Trophoblast cell (in vitro differentiated cells and primary cell): Measurements from ENCODE around the gene HERC2.
"Not testable (repeated sequence)": the region's sequence is repeated elsewhere in the genome, so short reads cannot be mapped to it uniquely, and the experiment has no call there.

Experiments used
- DNase-seq, 2 donors: peaks; one replicate each; pipeline ENCODE4 v3.0.0-alpha.2; 2016
- H2AFZ ChIP-seq: 2 replicates; pipeline ENCODE4 v1.6.1; 2013; ENCODE audit warnings: low read length, moderate library complexity, mild to moderate bottlenecking; ENCODE audit not compliant: insufficient read depth, poor library complexity
- H2AK5ac ChIP-seq: 2 replicates; pipeline ENCODE4 v1.6.1; 2013; ENCODE audit warnings: mild to moderate bottlenecking, low read length
- H2BK120ac ChIP-seq: 2 replicates; pipeline ENCODE4 v1.6.1; 2013; ENCODE audit warnings: low read length, mild to moderate bottlenecking, moderate library complexity; ENCODE audit not compliant: insufficient read depth, poor library complexity
- H2BK12ac ChIP-seq: 2 replicates; pipeline ENCODE4 v1.6.1; 2013; ENCODE audit warnings: mild to moderate bottlenecking, low read length, moderate library complexity
- H2BK5ac ChIP-seq: 2 replicates; pipeline ENCODE4 v1.6.1; 2013; ENCODE audit warnings: low read length, low read depth, moderate library complexity, mild to moderate bottlenecking; ENCODE audit not compliant: poor library complexity
- H3K14ac ChIP-seq: 2 replicates; pipeline ENCODE4 v1.6.1; 2013; ENCODE audit warnings: mild to moderate bottlenecking, low read length
- H3K18ac ChIP-seq: 2 replicates; pipeline ENCODE4 v1.6.1; 2013; ENCODE audit warnings: mild to moderate bottlenecking, low read length
- H3K23ac ChIP-seq: 2 replicates; pipeline ENCODE4 v1.6.1; 2013; ENCODE audit warnings: low read length
- H3K27ac ChIP-seq: 2 replicates; pipeline ENCODE4 v1.5.1; 2013; ENCODE audit warnings: low read depth, mild to moderate bottlenecking, inconsistent platforms, low read length, moderate library complexity
- H3K27me3 ChIP-seq: 2 replicates; pipeline ENCODE4 v1.6.1; 2013; ENCODE audit warnings: inconsistent platforms, mild to moderate bottlenecking, low read length, moderate library complexity; ENCODE audit not compliant: insufficient read depth
- H3K36me3 ChIP-seq, 2 experiments: 1 replicate in 1 of 2; 2 replicates in 1 of 2; pipeline ENCODE4 v1.6.1; 2013; ENCODE audit warnings: low read length in 2 of 2, mild to moderate bottlenecking in 2 of 2, moderate library complexity in 1 of 2; ENCODE audit not compliant: insufficient read depth in 2 of 2, control insufficient read depth in 1 of 2
- H3K4ac ChIP-seq: 2 replicates; pipeline ENCODE4 v1.6.1; 2013; ENCODE audit warnings: low read depth, mild to moderate bottlenecking, low read length, moderate library complexity
- H3K4me1 ChIP-seq, 2 experiments: 1 replicate in 1 of 2; 2 replicates in 1 of 2; pipeline ENCODE4 v1.6.1; 2013; ENCODE audit warnings: low read length in 2 of 2, mild to moderate bottlenecking in 2 of 2, moderate library complexity in 1 of 2; ENCODE audit not compliant: insufficient read depth in 2 of 2, control insufficient read depth in 1 of 2
- H3K4me2 ChIP-seq: 2 replicates; pipeline ENCODE4 v1.6.1; 2013; ENCODE audit warnings: inconsistent platforms, mild to moderate bottlenecking, low read length, moderate library complexity
- H3K4me3 ChIP-seq: 2 replicates; pipeline ENCODE4 v1.5.1; 2013; ENCODE audit warnings: mild to moderate bottlenecking, low read depth, low read length, inconsistent platforms
- H3K79me1 ChIP-seq: one replicate; pipeline ENCODE4 v1.6.1; 2013; ENCODE audit warnings: low read length
- H3K79me2 ChIP-seq: 2 replicates; pipeline ENCODE4 v1.6.1; 2013; ENCODE audit warnings: low read length, mild to moderate bottlenecking; ENCODE audit not compliant: control insufficient read depth, insufficient read depth, poor library complexity
- H3K9ac ChIP-seq: 2 replicates; pipeline ENCODE4 v1.6.1; 2013; ENCODE audit warnings: mild to moderate bottlenecking, low read length
- H3K9me3 ChIP-seq: 2 replicates; pipeline ENCODE4 v1.6.1; 2013; ENCODE audit warnings: low read depth, mild to moderate bottlenecking, control low read depth, inconsistent platforms, low read length; ENCODE audit not compliant: insufficient read depth
- H4K12ac ChIP-seq: 2 replicates; pipeline ENCODE4 v1.6.1; 2013; ENCODE audit warnings: low read depth, mild to moderate bottlenecking, low read length, moderate library complexity
- H4K8ac ChIP-seq: 2 replicates; pipeline ENCODE4 v1.6.1; 2013; ENCODE audit warnings: low read depth, mild to moderate bottlenecking, low read length, moderate library complexity
- H4K91ac ChIP-seq: one replicate; pipeline ENCODE4 v1.6.1; 2013; ENCODE audit warnings: low read depth, mild to moderate bottlenecking, low read length, moderate library complexity
- WGBS: extraction: QIAGEN DNeasy Blood & Tissue Kit; methylation state at CpG from one replicate; pipeline ENCODE4 v1.1.7; 2013; ENCODE audit warnings: missing lambda C conversion rate; ENCODE audit not compliant: insufficient read length, insufficient coverage; ENCODE audit errors: extremely low coverage; 5-methylcytosine and 5-hydroxymethylcytosine counted together

The HERC2 gene

DNA sequence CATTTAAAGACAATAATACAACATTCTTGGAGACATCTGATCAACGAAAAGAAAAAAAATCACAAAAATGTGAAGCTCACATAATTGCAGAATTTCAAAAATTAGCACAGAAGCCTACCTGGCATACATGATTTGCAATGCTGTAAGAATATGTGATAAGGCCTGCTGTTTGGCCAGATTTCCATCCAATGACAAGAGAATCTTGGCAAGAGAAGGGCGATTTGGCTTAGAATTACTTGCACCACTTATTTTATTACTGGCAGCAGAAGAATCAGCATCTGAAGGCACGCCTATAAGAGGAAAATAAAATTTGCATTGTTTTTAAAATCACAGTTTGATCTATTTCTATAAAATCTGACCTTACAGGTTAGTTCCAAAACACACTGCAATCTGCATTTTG lies 152.6 kb downstream of the HERC2 start:
- no peak overlapping the region for H3K4me2 ChIP-seq
- H3K23ac ChIP-seq = no peak overlapping the region
- no peak overlapping the region for H3K18ac ChIP-seq
- H4K8ac ChIP-seq = no peak overlapping the region
- DNase-seq = peak in 1 of 2 donors; percentile 46
- no CpG with 5 or more reads among the region's 3 CpGs for WGBS
- no peaks in the 10 kb centered on the region for H3K79me1 ChIP-seq
- H2BK5ac ChIP-seq = no peak overlapping the region
- H2AK5ac ChIP-seq = no peak overlapping the region
- H3K14ac ChIP-seq = no peak overlapping the region
- H2AFZ ChIP-seq = no peak overlapping the region
- no peak overlapping the region for H2BK120ac ChIP-seq
- no peak overlapping the region for H3K4me3 ChIP-seq
- H3K9me3 ChIP-seq = peaks cover 4% of the 10 kb centered on the region
- H3K27ac ChIP-seq = no peak overlapping the region
- H3K36me3 ChIP-seq = peaks cover 20 to 21% of the 10 kb centered on the region in 2 experiments
- H3K9ac ChIP-seq = no peak overlapping the region
- H3K4me1 ChIP-seq = no peaks in the 10 kb centered on the region
- no peaks in the 10 kb centered on the region for H3K79me2 ChIP-seq
- H4K91ac ChIP-seq = no peak overlapping the region
- H4K12ac ChIP-seq = no peak overlapping the region
- H3K4ac ChIP-seq = no peak overlapping the region
- no peaks in the 10 kb centered on the region for H3K27me3 ChIP-seq
- no peak overlapping the region for H2BK12ac ChIP-seq

DNA sequence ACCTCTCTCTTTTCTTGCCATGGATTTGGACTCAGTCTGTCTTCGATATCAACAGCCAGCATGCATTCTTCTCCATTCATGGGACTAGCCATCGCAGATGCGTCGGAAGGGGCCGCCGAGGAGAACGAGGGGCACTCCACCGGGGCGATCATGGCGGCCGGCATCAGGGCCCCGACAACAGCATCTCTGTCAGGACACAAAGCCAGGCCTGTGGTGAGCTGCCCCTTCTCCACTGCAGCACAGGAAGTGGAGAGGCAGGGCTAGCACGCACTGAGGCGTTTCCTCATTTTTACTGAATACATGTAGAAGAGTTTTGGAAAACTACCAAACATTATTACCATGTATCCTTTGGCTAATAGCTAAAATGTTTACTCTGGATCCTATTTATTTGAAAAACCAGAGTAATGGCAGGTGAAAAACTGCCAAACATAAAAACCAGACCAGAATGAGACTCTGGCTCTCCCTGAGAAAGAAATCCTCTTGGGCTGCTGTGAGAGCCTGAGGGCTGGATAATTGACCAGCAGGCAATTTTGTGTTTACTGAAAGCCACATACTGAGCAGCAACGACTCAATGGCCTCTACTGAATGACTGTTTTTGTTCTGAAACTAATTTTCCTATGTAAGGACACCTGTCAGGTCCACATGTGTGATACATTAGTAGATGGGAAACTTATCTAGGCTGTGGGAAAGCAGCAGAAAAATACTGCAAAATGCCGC lies 153.4 kb downstream of the HERC2 start:
- H3K9me3 ChIP-seq, H3K4me1 ChIP-seq, H4K91ac ChIP-seq, H3K4me2 ChIP-seq, DNase-seq, H2BK5ac ChIP-seq, H3K23ac ChIP-seq, H3K79me2 ChIP-seq, H3K79me1 ChIP-seq, H3K9ac ChIP-seq, H3K27me3 ChIP-seq, H2BK120ac ChIP-seq, H3K4ac ChIP-seq, H3K18ac ChIP-seq, H3K14ac ChIP-seq, H3K4me3 ChIP-seq, H4K12ac ChIP-seq, H2BK12ac ChIP-seq, H2AK5ac ChIP-seq, H4K8ac ChIP-seq, H2AFZ ChIP-seq, H3K27ac ChIP-seq: not testable (repeated sequence)
- peaks cover 22 to 26% of the 10 kb centered on the region in 2 experiments for H3K36me3 ChIP-seq
- no CpG with 5 or more reads among the region's 16 CpGs for WGBS

- H3K4ac ChIP-seq = no peak overlapping the region
- no CpG with 5 or more reads among the region's 3 CpGs for WGBS
- H3K23ac ChIP-seq = no peak overlapping the region
- no peaks in the 10 kb centered on the region for H3K4me1 ChIP-seq
- H2BK12ac ChIP-seq = no peak overlapping the region
- H3K79me2 ChIP-seq = no peaks in the 10 kb centered on the region
- H4K12ac ChIP-seq = no peak overlapping the region
- no peak overlapping the region for H3K14ac ChIP-seq
- H3K18ac ChIP-seq = no peak overlapping the region
- H2AFZ ChIP-seq = no peak overlapping the region
- H3K4me3 ChIP-seq = no peak overlapping the region
- no peak overlapping the region for H3K4me2 ChIP-seq
- DNase-seq = no peak
- peaks cover 7% of the 10 kb centered on the region for H3K9me3 ChIP-seq
- H2AK5ac ChIP-seq = no peak overlapping the region
- H4K8ac ChIP-seq = no peak overlapping the region
- H3K27me3 ChIP-seq = no peaks in the 10 kb centered on the region
- no peak overlapping the region for H2BK120ac ChIP-seq
- no peak overlapping the region for H3K9ac ChIP-seq
- no peak overlapping the region for H4K91ac ChIP-seq
- H3K27ac ChIP-seq = no peak overlapping the region
- peaks cover 24 to 29% of the 10 kb centered on the region in 2 experiments for H3K36me3 ChIP-seq
- no peaks in the 10 kb centered on the region for H3K79me1 ChIP-seq
- H2BK5ac ChIP-seq = no peak overlapping the region
Measured at GRCh38 chr15:28167042-28167441, 154.9 kb downstream of the HERC2 start.

- H2BK120ac ChIP-seq = no peak overlapping the region
- no peak overlapping the region for H4K12ac ChIP-seq
- no peak overlapping the region for H3K4ac ChIP-seq
- no peak overlapping the region for H3K4me2 ChIP-seq
- peaks cover 7% of the 10 kb centered on the region for H3K9me3 ChIP-seq
- no CpG with 5 or more reads among the region's 1 CpG for WGBS
- H3K9ac ChIP-seq = no peak overlapping the region
- H3K79me2 ChIP-seq = no peaks in the 10 kb centered on the region
- no peaks in the 10 kb centered on the region for H3K27me3 ChIP-seq
- DNase-seq = no peak
- H3K23ac ChIP-seq = no peak overlapping the region
- H3K36me3 ChIP-seq = peaks cover 28 to 33% of the 10 kb centered on the region in 2 experiments
- H2BK12ac ChIP-seq = no peak overlapping the region
- H3K79me1 ChIP-seq = no peaks in the 10 kb centered on the region
- H2AFZ ChIP-seq = no peak overlapping the region
- no peak overlapping the region for H4K8ac ChIP-seq
- H3K4me1 ChIP-seq = no peaks in the 10 kb centered on the region
- no peak overlapping the region for H3K27ac ChIP-seq
- H2BK5ac ChIP-seq = no peak overlapping the region
- no peak overlapping the region for H3K18ac ChIP-seq
- H4K91ac ChIP-seq = no peak overlapping the region
- H2AK5ac ChIP-seq = no peak overlapping the region
- no peak overlapping the region for H3K4me3 ChIP-seq
- H3K14ac ChIP-seq = no peak overlapping the region
Measured at GRCh38 chr15:28165791-28166190, 156.2 kb downstream of the HERC2 start.
